Right ventricle myocardium superior (tissue), 1 donor: Measurements from ENCODE around the gene COL11A1. TPM values are rescaled to one million over a fixed set of nuclear protein-coding genes. Genes with fewer than 3 reads are reported as not detected.
A peak's percentile ranks its signal among the peaks of the same experiment; 100 is the strongest.
"Not testable (repeated sequence)": the region's sequence is repeated elsewhere in the genome, so short reads cannot be mapped to it uniquely, and the experiment has no call there.

ENCODE experiments used
- ATAC-seq: fragments of 200-7000 bp; cut with Tn5 transposase; one replicate; pipeline ENCODE4 v1.9.1; 2020; ENCODE audit warnings: mild to moderate bottlenecking; ENCODE audit not compliant: poor library complexity
- DNase-seq: peaks from one replicate; pipeline ENCODE4 v3.0.0-alpha.2; 2020
- intact Hi-C: fragments of 100-400 bp; cut with DNase I; formaldehyde crosslinking; loops from one replicate; pipeline ENCODE4 v1.11.2; 2022
- long read RNA-seq: library from polyadenylated mRNA; unstranded; transcript quantifications from one replicate; pipeline ENCODE4 v2.0.0, GENCODE V29; 2021
- total RNA-seq: library from RNA; stranded (reverse); fragmentation: NEBNext Ultra II Directional; extraction: Animal tissue kit (Norgen Biotek cat#: 25700); gene quantifications from one replicate; pipeline ENCODE4 v1.2.1, GENCODE V29; 2021
- donor health status: DM: no; HTN: yes; CAD: no; lungs with severe emphysema.

COL11A1 gene
- not detected for total RNA-seq
- long read RNA-seq, result 0 reads

GRCh38 chr1:103108376-103109150, at the start of gene COL11A1:
Gene COL11A1 (minus strand): TSS chr1:103108522. CDS start chr1:103108178, 344 bp downstream.
- intact Hi-C loops, result loop anchor here (5.0 kb wide), 1 partner anchor 409 kb away; no protein-coding TSS in a partner anchor
- no peak for ATAC-seq
- DNase-seq, result no peak

GRCh38 chr1:103156966-103157365, 48.6 kb upstream of the COL11A1 start:
- intact Hi-C loops, result no loop called here
- ATAC-seq (no peak), DNase-seq (no peak)

GRCh38 chr1:103146166-103146565, 37.8 kb upstream of the COL11A1 start:
- no peak for ATAC-seq
- intact Hi-C loops, result no loop called here
- no peak for DNase-seq

- intact Hi-C loops, result no loop called here
- no peak for ATAC-seq
- DNase-seq, result no peak
These were observed 37.1 kb upstream of the COL11A1 start for GRCh38 chr1:103145449-103145848.

GRCh38 chr1:103144681-103145080, 36.4 kb upstream of the COL11A1 start:
- ATAC-seq (no peak), DNase-seq (no peak)
- intact Hi-C loops, result no loop called here

GRCh38 chr1:103142461-103142860, 34.1 kb upstream of the COL11A1 start:
- ATAC-seq, result no peak
- intact Hi-C loops, result no loop called here
- no peak for DNase-seq

GRCh38 chr1:103129796-103130195, 21.5 kb upstream of the COL11A1 start:
- intact Hi-C loops, result no loop called here
- DNase-seq, result no peak
- no peak for ATAC-seq

- DNase-seq (no peak), ATAC-seq (no peak)
- intact Hi-C loops, result no loop called here
These were observed 20.9 kb upstream of the COL11A1 start for GRCh38 chr1:103129255-103129654.

GRCh38 chr1:103128256-103128655, 19.9 kb upstream of the COL11A1 start:
- ATAC-seq, DNase-seq, intact Hi-C loops: not testable (repeated sequence)

GRCh38 chr1:103125219-103125618, 16.9 kb upstream of the COL11A1 start:
- DNase-seq, result no peak
- no peak for ATAC-seq
- intact Hi-C loops, result no loop called here

- DNase-seq, result no peak
- ATAC-seq, result no peak
- intact Hi-C loops, result no loop called here
These were observed 14.8 kb upstream of the COL11A1 start for GRCh38 chr1:103122983-103123720.

GRCh38 chr1:103120981-103121380, 12.7 kb upstream of the COL11A1 start:
- no peak for DNase-seq
- no peak for ATAC-seq
- intact Hi-C loops, result no loop called here

- intact Hi-C loops, result no loop called here
- no peak for DNase-seq
- ATAC-seq, result no peak
These were observed 4.2 kb upstream of the COL11A1 start for GRCh38 chr1:103112546-103112945.

GRCh38 chr1:103111926-103112325, 3.6 kb upstream of the COL11A1 start:
- intact Hi-C loops, result no loop called here
- no peak for DNase-seq
- ATAC-seq, result no peak

- intact Hi-C loops, result no loop called here
- ATAC-seq (no peak), DNase-seq (no peak)
These were observed 2.4 kb upstream of the COL11A1 start for GRCh38 chr1:103110701-103111100.

- intact Hi-C loops, result loop anchor here (5.0 kb wide), 1 partner anchor 408 kb away; no protein-coding TSS in a partner anchor
- no peak for ATAC-seq
- no peak for DNase-seq
These were observed 1.1 kb upstream of the COL11A1 start for GRCh38 chr1:103109311-103109920.

GRCh38 chr1:103107741-103108375, 464 bp downstream of the COL11A1 start:
- no peak for DNase-seq
- ATAC-seq, result no peak
- intact Hi-C loops, result loop anchor here (5.0 kb wide), 1 partner anchor 409 kb away; no protein-coding TSS in a partner anchor

GRCh38 chr1:103106426-103107341, 1.6 kb downstream of the COL11A1 start:
- intact Hi-C loops, result loop anchor here (5.0 kb wide), 1 partner anchor 411 kb away; no protein-coding TSS in a partner anchor
- DNase-seq (no peak), ATAC-seq (peak; percentile 78)
